ENCODE data around the gene CCDC116.
"Not testable (repeated sequence)": the region's sequence is repeated elsewhere in the genome, so short reads cannot be mapped to it uniquely, and the experiment has no call there.

CCDC116 gene

DNA sequence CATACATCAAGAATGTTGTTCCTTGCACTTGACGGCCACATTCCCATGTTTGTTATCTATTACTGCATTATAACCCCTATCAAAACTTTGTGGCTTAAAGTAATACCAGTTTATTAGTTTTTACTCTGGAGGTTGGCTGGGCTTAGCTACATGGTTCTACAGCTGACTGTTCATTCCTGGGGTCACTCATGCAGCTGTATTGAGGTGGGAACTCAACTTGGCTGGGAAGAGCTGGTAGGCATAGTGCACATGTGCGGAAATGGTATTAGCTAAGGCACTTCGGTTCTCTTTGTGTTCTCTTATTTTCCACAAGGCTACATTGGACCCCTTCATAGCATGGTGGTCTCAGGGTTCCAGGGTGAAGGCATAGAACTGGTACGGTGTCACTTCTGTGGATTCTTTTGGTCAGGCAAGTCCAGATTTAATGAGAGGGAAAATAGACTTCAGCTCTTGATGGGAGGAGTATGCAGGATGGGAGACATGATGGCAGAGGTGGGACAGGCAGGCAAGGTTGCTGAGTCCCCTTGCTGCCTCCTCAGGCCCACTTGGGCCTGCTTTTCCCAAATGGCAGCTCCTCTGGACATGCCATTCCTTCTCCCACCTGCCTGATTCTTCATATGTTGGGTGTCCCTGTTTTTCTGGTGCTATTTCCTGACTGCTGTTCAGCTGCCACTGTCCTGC, 18.9 kb upstream of the CCDC116 start:
- Histone ChIP-seq H3K36me3 (peaks cover 7 to 58% (median 30%) of the 10 kb centered on the region in 3 donors), H3K4me1 (no peaks in the 10 kb centered on the region), H3K27ac (no peak overlapping the region), H3K27me3 (no peaks in the 10 kb centered on the region), H3K9me3 (no peaks in the 10 kb centered on the region), H3K4me3 (no peak overlapping the region)
- no peak for TF ChIP-seq CTCF (IDR thresholded peaks at IDR 0.05)
- intact Hi-C loops (cut with DNase I; ENCODE audit: low total_unique reads) = no loop called here
- no peak for DNase-seq

- intact Hi-C loops (cut with DNase I; ENCODE audit: low total_unique reads) = no loop called here
- Histone ChIP-seq H3K4me3 (no peak overlapping the region), H3K4me1 (no peaks in the 10 kb centered on the region), H3K9me3 (no peaks in the 10 kb centered on the region), H3K27ac (no peak overlapping the region), H3K27me3 (no peaks in the 10 kb centered on the region), H3K36me3 (peaks cover 7 to 59% (median 28%) of the 10 kb centered on the region in 3 donors)
- DNase-seq = no peak
- no peak for TF ChIP-seq CTCF (IDR thresholded peaks at IDR 0.05)
Observed at GRCh38 chr22:21615731-21616130, 16.8 kb upstream of the CCDC116 start.

- intact Hi-C loops (cut with DNase I; ENCODE audit: low total_unique reads); H3K27me3 ChIP-seq; H3K9me3 ChIP-seq; H3K4me1 ChIP-seq; H3K4me3 ChIP-seq; DNase-seq; H3K27ac ChIP-seq: not testable (repeated sequence)
- peaks cover 0 to 52% (median 12%) of the 10 kb centered on the region in 3 donors for H3K36me3 ChIP-seq
Observed at GRCh38 chr22:21617337-21617736, 15.2 kb upstream of the CCDC116 start.

DNA sequence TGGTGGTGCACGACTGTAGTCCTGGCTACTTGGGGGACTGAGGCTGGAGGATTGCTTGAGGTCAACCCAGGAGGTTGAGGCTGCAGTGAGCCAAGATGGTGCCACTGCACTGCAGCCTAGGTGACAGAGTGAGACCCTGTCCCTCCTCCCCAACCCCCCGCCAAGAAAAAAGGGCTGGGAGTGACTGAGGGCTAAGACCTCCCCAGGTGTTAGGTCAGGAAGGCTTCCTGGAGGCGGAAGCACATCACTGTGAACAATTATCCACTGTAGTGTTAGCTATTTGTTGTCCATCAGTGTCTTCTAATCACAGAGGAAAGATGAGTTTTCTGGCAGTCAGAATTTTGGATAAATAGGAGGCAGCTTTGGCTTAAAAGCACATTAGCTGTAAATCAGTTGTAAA, 11.5 kb upstream of the CCDC116 start:
- H3K27ac ChIP-seq = no peak overlapping the region
- no peaks in the 10 kb centered on the region for H3K9me3 ChIP-seq
- peaks cover 0 to 26% (median 0%) of the 10 kb centered on the region in 3 donors for H3K36me3 ChIP-seq
- H3K4me1 ChIP-seq = peaks cover 0 to 34% (median 25%) of the 10 kb centered on the region in 4 donors
- H3K4me3 ChIP-seq = no peak overlapping the region
- H3K27me3 ChIP-seq = no peaks in the 10 kb centered on the region
- intact Hi-C loops (cut with DNase I; ENCODE audit: low total_unique reads) = no loop called here
- TF ChIP-seq CTCF (IDR thresholded peaks at IDR 0.05) = no peak
- DNase-seq = no peak

DNA sequence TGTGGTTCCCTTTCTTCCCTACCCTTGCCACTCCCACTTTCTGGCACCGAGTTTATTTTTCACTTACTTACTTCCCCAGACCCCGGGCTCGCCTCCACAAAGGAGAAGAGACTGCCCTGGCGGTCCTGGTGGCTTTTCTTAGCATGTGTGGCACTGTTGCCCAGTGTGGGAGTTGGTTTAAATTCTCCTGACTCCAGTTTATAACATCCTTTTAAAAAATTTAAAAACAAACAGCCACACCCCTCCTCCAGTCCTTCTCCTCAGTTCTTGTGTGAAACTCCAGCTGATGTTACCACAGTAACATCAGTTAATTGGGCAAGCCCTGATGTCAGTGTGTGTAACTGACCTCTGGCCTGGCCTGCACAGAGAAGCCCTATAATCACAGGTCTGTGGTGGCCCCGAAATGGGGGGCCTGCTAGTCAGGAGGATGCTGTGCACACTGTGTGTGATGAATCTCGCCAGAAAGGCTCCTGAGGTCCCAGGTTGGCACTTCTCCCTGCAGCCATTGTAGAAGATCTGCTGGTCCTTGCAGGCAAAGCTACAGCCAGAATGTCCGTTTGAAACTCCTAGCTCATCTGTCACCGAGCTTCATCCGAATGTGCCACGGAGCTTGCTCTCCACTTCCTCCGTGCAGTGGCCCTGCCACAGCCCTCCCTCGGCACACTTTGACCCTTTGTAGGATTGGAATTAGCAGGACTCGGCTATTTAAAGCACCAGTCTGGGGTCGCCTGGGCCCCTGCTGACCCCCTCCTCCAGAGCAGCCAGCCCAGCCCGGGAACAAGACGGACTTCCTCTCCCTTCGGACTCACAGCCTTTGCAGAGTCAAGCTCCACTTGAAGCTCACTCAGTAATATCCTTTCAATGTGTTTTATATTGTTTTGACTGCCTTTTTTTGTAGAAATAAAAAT, 10.3 kb upstream of the CCDC116 start:
- Histone ChIP-seq H3K27ac (no peak overlapping the region), H3K27me3 (no peaks in the 10 kb centered on the region)

More for the DNA sequence above, 10.3 kb upstream of the CCDC116 start:
- Histone ChIP-seq H3K36me3 (peaks cover 0 to 22% (median 0%) of the 10 kb centered on the region in 3 donors), H3K4me1 (peaks cover 0 to 34% (median 25%) of the 10 kb centered on the region in 4 donors), H3K9me3 (no peaks in the 10 kb centered on the region), H3K4me3 (no peak overlapping the region)
- peak in 1 of 2 donors; percentile 52 for DNase-seq
- no peak for TF ChIP-seq CTCF (IDR thresholded peaks at IDR 0.05)
- intact Hi-C loops (cut with DNase I; ENCODE audit: low total_unique reads) = no loop called here
